GM18870 (cell line): ENCODE data around the gene TEAD1.

ENCODE experiments used
- ATAC-seq: cut with Tn5 transposase; IDR thresholded peaks from one replicate; pipeline ENCODE4 v1.9.1; 2021; ENCODE audit warnings: moderate library complexity; ENCODE audit not compliant: unreplicated experiment

The TEAD1 gene

GRCh38 chr11:12673924-12674570 is at the start of gene TEAD1:
TSS of gene TEAD1 (plus strand) at chr11:12674421.
- ATAC-seq: peak; percentile 43

GRCh38 chr11:12624595-12624994 is 49.6 kb upstream of the TEAD1 start:
- no peak for ATAC-seq

- no peak for ATAC-seq
Measured at GRCh38 chr11:12625438-12626071, 48.7 kb upstream of the TEAD1 start.

- no peak for ATAC-seq
Measured at GRCh38 chr11:12626616-12627015, 47.6 kb upstream of the TEAD1 start.

GRCh38 chr11:12628314-12628713 is 45.9 kb upstream of the TEAD1 start:
- no peak for ATAC-seq

GRCh38 chr11:12629601-12630313 is 44.5 kb upstream of the TEAD1 start:
- no peak for ATAC-seq

GRCh38 chr11:12631651-12632050 is 42.6 kb upstream of the TEAD1 start:
- ATAC-seq: no peak

- ATAC-seq: no peak
Measured at GRCh38 chr11:12634329-12634728, 39.9 kb upstream of the TEAD1 start.

- ATAC-seq: no peak
Measured at GRCh38 chr11:12636871-12637410, 37.3 kb upstream of the TEAD1 start.

- ATAC-seq: no peak
Measured at GRCh38 chr11:12639388-12639787, 34.8 kb upstream of the TEAD1 start.

- no peak for ATAC-seq
Measured at GRCh38 chr11:12640355-12640754, 33.9 kb upstream of the TEAD1 start.

- ATAC-seq: no peak
Measured at GRCh38 chr11:12640926-12641849, 33.0 kb upstream of the TEAD1 start.

- no peak for ATAC-seq
Measured at GRCh38 chr11:12642040-12642439, 32.2 kb upstream of the TEAD1 start.

GRCh38 chr11:12642806-12643428 is 31.3 kb upstream of the TEAD1 start:
- ATAC-seq: no peak

GRCh38 chr11:12646478-12646877 is 27.7 kb upstream of the TEAD1 start:
- no peak for ATAC-seq

GRCh38 chr11:12653729-12654128 is 20.5 kb upstream of the TEAD1 start:
- no peak for ATAC-seq

- no peak for ATAC-seq
Measured at GRCh38 chr11:12655842-12656241, 18.4 kb upstream of the TEAD1 start.

GRCh38 chr11:12657336-12657735 is 16.9 kb upstream of the TEAD1 start:
- no peak for ATAC-seq

- no peak for ATAC-seq
Measured at GRCh38 chr11:12657981-12658380, 16.2 kb upstream of the TEAD1 start.

GRCh38 chr11:12662101-12662689 is 12.0 kb upstream of the TEAD1 start:
- no peak for ATAC-seq
